Esophagus squamous epithelium (tissue), 4 donors: ENCODE results near the gene ZNF746.

Experiments used
- CTCF ChIP-seq, 6 experiments: fragments of 450-650 bp in 4 of 6; fragments of 200-600 bp in 2 of 6; sonication (generic) in 2 of 6; IDR thresholded peaks; one replicate each; pipeline ENCODE4 v1.5.1; 2016 to 2019; ENCODE audit warnings: antibody characterized with exemption in 6 of 6, mild to moderate bottlenecking in 4 of 6, moderate library complexity in 4 of 6
- POLR2A ChIP-seq, 4 donors: fragments of 450-650 bp; IDR thresholded peaks; one replicate each; pipeline ENCODE4 v1.6.1; 2017; ENCODE audit warnings: antibody characterized with exemption in 4 of 4, mild to moderate bottlenecking in 4 of 4, moderate library complexity in 3 of 4

GRCh38 chr7:149471289-149471953 is 26.2 kb downstream of the ZNF746 start:
- TF ChIP-seq CTCF (IDR thresholded peaks at IDR 0.05) (no peak), POLR2A (IDR thresholded peaks at IDR 0.05) (no peak)
